ENCODE results near the gene THEM4.

THEM4 gene

DNA sequence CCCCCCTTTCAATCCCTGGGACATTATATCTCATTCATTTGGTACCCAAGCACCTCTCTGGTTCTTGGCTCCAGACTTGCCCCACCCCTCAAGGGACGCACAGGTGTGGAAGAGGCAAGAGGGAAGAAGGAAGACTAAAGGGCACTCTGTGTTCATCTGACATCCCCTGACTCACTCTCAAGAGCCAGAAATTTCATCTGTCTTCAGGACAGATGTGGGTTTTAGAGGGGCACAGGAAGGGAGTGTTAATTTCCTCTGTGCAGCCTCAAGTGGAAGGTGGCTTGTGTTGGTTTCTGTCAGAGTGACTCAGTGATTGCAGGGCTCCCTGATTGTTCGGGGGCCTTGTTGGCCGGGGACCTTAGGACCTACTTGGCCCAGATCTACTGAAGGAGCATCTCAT lies 72.1 kb downstream of the THEM4 start:
- in situ Hi-C loops (cut with MboI; ENCODE audit: low sequenced_read_pairs, unreplicated experiment): no loop called here
- TF ChIP-seq CTCF (IDR thresholded peaks at IDR 0.05; ENCODE audit: borderline replicate concordance, control extremely low read depth, extremely low read depth, insufficient read depth, missing control alignments): no peak
- DNase-seq (ENCODE audit: low spot score): no peak

DNA sequence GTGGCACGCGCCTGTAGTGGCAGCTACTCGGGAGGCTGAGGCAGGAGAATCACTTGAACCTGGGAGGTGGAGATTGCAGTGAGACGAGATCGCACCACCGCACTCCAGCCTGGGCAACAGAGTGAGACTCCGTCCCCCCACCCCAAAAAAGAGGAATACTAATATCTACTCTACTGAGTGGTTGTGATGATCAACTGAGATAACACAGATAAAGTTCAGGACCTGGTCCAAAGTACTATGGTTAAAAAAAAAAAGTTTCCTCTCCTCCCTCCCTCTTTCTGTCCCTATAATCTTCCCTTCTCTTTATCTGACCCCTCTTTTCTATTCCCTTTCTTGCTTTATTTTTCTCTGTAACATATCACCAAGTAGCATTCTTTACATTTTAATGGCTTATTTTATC lies 73.7 kb downstream of the THEM4 start:
- no peak for TF ChIP-seq CTCF (IDR thresholded peaks at IDR 0.05; ENCODE audit: borderline replicate concordance, control extremely low read depth, extremely low read depth, insufficient read depth, missing control alignments)
- in situ Hi-C loops (cut with MboI; ENCODE audit: low sequenced_read_pairs, unreplicated experiment): no loop called here

GRCh38 chr1:151834239-151834638 lies 75.1 kb downstream of the THEM4 start:
- in situ Hi-C loops (cut with MboI; ENCODE audit: low sequenced_read_pairs, unreplicated experiment): no loop called here
- no peak for TF ChIP-seq CTCF (IDR thresholded peaks at IDR 0.05; ENCODE audit: borderline replicate concordance, control extremely low read depth, extremely low read depth, insufficient read depth, missing control alignments)

More for the DNA sequence above, 73.7 kb downstream of the THEM4 start:
- no peak for DNase-seq (ENCODE audit: low spot score)

DNA sequence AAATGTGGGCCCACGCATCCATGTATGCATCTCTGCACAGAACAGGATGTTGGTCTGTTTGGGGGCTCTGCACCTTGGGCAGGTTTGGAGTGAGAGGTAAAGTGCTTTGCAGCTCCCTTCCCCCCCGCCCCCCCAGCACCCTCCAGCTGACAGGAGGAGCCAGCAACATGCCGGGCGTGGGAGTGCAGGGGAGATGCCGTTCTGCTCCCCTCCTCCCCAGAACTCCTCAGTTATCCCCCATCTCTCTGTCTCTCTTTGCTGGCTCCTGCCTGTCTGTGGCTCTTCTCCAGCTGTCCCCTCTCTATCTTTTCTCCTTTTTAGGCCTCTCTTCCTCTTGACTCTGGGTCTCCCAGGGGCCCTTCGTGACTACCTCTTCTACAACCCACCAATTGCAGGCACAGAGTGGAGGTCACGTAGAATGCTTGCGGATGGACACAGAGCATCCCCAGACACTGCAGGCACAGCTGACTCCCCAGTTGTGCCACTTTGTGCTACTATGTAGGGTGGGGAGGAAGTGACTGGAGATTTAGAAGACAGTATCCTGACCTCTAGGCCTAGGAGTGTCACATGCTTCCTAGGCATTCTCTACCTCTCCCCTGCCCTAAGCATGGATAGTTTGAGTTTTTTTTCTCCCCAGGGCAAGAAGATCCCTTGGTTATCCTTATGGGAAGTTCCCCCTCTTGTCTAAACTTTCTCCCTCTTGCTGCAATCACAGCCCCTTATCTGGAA lies 76.0 kb downstream of the THEM4 start:
- in situ Hi-C loops (cut with MboI; ENCODE audit: low sequenced_read_pairs, unreplicated experiment): no loop called here
- TF ChIP-seq CTCF (IDR thresholded peaks at IDR 0.05; ENCODE audit: borderline replicate concordance, control extremely low read depth, extremely low read depth, insufficient read depth, missing control alignments): no peak
- no peak for DNase-seq (ENCODE audit: low spot score)

More at GRCh38 chr1:151834239-151834638, 75.1 kb downstream of the THEM4 start:
- no peak for DNase-seq (ENCODE audit: low spot score)

DNA sequence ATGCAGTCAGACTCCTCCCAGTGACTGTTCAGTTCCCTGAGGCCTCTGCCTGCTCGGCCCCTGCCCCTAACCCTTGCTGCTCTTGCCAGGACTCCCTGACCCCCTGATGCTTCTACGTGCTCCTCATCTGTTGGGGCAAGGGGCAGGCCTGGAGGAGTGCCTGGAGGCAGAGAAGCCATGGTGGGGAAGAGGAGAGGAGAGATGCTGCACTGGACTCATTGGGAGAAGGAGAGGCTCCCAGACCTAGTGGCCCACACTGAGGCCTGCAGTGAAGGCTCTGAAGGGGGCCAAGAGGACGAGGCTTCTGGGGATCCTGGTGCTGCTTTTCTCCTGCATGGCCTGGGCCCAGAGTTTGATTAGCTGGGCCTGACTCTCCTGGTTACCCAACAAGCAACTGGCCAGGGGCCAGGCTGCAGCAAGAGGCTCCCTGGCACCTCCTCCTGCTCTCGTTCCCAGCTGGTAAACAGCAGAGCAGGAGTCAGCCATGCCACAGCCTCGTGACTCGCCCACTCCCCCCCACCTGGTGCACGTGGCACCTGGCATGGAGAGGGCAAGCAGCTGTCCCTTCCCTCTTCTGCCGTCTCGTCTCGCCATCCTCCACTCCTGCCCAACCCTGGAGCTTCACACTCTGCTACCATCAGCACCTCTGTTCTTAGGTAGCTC lies 76.9 kb downstream of the THEM4 start:
- in situ Hi-C loops (cut with MboI; ENCODE audit: low sequenced_read_pairs, unreplicated experiment): no loop called here
- DNase-seq (ENCODE audit: low spot score): no peak
- no peak for TF ChIP-seq CTCF (IDR thresholded peaks at IDR 0.05; ENCODE audit: borderline replicate concordance, control extremely low read depth, extremely low read depth, insufficient read depth, missing control alignments)

- in situ Hi-C loops (cut with MboI; ENCODE audit: low sequenced_read_pairs, unreplicated experiment): no loop called here
- no peak for TF ChIP-seq CTCF (IDR thresholded peaks at IDR 0.05; ENCODE audit: borderline replicate concordance, control extremely low read depth, extremely low read depth, insufficient read depth, missing control alignments)
- DNase-seq (ENCODE audit: low spot score): no peak
Observed at GRCh38 chr1:151831605-151832004, 77.7 kb downstream of the THEM4 start, which contains the start of gene RORC. RORC (minus strand) TSS chr1:151831802; CDS start chr1:151831764, 38 bp downstream.

All from GM13976 (cell line).